GM21723 (cell line): Measurements from ENCODE around the gene CSNK1E.

Experiments
- ATAC-seq: cut with Tn5 transposase; IDR thresholded peaks from one replicate; pipeline ENCODE4 v1.9.1; 2021; ENCODE audit warnings: mild to moderate bottlenecking, moderate library complexity; ENCODE audit not compliant: unreplicated experiment

CSNK1E gene

DNA sequence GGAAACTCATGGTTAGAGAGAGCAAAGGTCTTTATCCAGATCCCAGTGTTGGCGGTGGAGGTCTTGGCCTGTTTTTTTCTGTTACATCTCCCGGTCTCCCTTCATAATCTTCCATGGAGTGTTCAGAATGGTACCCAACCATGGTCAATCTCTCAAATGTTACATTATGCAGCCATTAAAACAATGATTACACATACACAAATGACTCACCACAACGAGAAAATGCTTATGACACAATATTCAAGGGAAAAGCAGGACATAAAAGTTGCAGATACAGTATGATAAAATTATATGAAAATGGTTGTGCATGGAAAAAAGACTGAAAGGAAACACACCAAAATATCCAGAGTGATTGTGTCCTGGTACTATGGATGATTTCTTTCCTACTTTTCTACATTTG lies 17.8 kb upstream of the CSNK1E start:
- ATAC-seq, result no peak

DNA sequence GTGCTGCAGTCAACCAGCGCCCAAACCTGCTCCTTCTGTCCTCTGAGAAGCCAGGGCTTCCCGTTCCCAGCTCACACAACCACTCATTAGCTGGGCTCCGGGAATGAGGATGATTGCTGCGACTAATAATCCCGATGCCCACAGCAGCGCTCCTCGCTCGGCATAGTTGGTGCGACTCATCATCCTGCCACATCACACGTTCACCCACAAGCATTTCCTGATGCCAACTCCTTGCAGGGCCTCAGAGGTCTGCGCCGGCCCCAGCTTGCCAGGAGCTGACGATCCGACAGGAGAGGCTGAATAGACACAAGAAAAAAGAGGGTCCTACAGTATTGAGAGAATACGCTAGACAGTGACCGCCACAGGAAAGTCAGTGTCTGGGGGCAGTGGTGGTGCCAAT lies 10.6 kb upstream of the CSNK1E start:
- ATAC-seq, result no peak

DNA sequence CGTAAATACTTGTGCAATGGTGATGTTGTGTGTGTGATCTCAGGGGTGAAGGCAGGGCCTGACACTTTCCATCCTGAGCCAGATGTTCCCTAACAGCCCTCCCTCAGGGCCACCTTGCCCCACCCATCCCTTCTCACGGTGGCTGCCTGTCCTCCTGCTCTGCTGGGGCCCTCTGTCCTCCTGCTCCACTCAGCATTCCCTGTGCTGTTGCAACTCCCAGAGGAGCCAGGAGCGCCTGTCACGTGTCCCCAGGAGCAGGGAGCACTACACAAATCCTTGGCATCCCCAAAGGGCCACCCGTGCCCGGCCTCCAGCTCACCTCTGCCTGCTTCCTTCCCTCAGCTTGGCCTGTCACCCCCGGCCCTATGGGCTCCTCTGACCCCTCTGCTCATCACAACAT lies 10.2 kb upstream of the CSNK1E start:
- no peak for ATAC-seq

DNA sequence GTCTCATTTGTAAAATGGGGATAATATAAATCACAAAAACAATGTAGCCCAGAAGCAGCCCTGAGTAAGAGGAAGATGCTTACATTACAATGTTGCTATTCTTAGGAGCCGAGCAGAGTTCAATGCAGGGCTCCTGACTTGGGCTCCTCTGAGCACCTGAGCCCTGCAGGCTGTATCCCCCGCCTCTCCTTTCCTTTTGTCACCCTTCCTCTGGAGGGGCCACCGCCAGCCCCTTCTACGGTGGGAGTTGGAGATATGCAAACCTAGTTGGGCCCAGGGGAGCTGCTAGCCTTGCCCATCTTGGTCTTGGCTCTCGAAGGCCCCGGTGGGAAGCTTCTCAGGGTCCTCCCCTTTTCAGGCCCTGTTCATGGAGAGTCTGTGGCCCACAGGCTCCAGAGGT lies 8.4 kb upstream of the CSNK1E start:
- ATAC-seq, result no peak

DNA sequence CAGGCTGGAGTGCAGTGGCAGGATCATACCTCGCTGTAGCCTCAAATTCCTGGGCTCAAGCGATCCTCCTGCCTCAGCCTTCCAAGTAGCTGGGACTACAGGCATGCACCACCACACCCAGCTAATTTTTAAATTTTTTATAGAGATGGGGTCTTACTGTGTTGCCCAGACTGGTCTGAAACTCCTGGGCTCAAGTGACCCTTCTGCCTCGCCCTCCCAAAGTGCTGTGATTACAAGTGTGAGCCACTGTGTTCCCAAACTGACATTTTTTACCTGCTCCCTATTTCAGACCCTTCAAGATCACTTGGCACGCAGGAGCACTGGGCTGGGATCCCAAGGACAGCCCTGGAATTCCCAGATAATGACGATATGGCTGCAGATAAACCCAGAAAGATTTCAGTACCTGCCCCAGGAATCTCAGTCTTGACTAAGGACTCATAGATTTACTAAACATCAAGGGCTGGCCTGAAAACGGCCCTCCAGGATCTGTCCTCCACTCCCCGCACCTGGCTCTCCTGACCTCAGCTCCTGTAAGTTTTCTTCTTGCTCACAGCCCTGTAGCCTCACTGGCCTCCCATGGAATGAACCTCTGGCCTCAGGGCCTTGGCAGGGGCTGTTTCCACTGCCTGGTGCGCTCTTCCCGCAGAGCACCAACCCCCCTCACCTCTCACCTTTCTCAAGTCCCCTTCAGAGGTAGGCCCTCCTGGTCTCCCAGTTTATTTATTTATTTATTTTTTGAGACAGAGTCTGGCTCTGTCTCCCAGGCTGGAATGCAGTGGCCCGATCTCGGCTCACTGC lies 3.6 kb upstream of the CSNK1E start:
- ATAC-seq, result no peak

DNA sequence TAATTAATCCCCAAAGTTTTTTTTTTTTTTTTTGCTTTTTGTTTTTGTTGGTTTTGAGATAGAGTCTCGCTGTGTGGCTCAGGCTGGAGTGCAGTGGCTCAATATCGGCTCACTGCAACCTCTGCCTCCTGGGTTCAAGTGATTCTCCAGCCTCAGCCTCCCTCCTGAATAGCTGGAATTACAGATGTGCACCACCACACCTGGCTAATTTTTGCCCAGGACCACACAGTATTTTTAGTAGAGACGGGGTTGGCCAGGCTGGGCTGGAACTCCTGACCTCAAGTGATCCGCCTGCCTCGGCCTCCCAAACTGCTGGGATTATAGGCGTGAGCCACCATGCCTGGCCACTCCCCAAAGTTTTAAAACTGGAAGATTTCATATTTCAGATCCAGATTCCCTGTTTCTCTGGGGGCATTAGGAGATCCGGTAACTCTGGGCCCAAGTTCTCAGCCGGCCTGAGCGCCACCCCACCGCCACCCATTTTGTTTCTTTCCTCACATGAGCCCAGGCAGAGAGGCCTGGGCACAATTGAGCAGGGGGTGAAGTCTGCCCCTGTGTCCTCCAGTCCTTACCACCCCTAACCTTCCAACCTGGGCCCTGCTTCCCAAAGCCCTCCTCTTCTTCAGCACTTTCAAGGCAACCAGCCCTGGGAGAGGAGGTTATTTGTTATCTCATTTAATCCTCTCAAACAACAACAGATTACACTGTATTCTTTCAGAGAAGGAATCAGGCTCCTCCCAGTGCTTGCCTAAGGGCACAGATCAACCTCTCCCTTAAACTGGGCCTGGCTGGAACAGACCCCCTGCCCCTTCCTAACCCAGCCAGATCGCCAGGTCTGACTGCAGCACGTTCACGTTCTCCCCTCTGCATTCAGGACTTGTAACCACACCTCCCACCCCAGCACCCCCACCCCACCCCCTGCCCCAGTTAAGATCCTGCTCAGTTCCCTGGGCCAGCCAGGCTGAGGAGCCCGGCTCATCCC lies 1.9 kb upstream of the CSNK1E start:
- no peak for ATAC-seq

DNA sequence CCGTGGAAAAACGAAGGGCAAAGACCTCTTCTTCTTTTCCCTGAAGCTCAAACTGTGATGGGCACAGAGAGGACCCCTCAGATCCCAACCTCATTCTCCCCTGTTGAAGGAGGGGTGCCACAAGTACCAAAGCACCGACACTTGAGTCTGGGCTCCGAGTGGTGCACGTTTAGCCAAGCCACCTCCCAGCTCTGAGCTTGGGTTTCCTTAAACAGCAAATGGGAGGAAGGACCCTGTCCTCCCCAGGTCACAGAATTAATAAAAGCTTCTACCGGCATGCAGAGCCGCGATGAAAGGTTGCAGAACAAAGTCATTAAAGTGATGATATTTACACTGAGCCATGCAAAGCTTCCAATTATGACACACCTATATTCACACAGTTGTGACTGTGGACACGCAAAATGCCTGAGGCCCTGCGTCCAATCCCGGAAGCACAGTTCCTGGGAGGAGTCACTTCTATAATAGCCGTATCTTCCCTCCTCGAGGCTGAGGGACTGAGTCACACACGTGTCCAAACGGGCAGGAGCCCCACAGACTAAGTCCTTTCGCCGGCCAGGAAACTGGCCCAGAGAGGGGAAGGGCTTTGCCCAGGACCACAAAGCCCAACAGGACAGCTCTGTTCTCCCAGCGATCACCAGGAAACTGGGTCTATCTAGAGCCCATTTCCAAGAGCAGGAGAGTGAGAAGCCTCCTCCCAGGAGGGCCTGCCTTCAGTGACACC lies 922 bp upstream of the CSNK1E start:
- ATAC-seq, result no peak

DNA sequence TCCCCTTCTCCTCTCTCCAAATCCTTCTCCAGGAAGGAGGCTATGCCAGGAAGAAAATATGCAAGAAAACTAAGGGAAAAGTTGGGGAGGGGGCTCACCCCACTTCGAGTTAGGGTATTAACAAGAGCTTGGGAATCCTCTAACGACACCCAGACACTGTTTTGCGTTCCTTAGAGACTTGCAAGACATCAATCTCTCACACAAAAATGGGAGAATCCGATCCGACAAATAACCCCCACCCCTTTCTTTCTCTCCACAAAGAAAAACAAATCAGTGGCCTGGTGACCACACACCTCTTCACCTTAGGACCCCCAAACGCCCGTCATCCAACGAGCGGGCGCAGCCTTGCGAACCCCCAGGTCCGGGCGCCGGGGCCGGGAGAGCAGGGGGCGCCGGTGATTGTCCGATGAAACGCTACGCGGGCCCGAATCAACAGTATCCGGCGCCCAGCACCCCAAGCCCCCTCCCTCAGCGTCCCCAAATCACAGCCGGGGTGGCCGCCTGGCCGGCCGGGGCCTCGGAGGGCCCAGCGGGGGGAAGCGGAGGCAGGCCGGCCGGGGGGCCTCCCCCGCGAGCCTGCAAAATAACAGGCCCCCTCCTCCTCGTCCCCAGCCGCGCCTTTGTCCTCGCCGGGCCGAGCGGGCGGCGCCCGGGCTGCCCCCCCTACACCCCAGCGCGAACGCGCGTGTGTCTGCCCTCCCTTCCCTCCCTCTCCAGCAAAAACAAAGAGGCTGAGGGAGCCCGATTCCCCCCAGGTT lies 690 bp downstream of the CSNK1E start:
- ATAC-seq, result no peak

DNA sequence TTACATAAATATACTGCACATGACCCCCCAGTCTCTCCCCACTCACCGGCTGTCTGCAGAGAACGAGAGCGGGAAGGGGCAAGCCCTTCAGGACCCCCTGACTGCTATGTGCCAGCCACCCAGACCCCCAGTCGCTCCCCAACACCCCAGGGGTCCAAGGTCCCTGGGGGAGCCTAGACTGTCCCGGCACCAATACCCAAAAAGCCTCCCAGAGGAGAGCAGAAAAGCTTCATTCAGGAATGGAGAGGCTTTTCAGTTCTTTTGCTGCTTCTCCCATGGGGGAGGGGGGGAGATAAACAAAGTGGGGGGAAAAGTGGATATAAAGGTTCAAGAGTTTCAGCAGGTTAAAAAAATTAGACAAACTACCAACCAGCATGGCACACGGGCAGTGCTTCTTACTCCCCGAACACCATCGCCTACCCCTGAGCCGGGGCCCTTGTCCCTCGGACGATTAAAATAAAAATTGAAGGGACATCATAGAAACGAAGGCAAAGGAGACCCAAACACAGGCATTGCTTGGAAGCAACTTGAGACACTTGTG lies 1.3 kb downstream of the CSNK1E start:
- no peak for ATAC-seq

DNA sequence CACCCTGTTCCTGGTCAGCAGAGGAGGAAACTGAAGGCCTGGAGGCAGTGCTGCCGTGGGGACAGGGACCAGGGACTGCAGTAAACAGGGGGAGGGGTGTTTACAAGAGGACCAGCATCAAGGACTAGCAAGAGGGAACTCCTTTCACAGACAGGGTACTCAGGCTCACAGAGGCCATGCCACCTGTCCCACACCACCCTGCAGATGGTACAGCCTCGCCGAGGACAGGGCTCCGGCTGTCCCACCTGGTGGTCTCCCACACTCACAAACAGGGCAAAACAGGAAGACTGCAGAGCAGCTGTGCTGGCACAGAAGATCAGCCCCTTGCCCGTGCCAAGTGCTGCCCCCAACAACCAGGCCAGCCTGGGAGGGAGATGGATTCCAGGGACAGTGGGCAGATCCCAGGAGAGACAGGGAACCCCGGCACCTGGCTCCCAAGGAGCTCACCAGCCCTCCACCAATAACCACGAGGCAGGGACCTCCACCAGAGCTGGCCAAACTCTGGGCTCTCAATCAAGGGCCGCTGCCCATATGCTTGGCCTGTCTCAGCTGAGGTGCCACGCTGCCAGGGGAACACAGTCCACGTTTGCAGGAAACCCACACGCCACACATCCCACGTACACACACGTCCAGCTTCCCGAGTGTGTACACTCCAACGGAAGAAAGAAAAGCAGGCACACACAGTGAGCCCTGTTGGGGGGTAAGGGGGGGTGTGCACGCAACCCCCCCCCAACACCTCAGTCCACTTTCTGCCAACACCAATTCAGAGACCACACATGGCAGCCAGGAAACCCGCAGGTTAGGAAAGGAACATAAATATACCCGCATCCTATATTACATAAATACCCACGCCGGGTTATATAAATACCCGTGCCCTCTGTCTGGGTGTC lies 2.1 kb downstream of the CSNK1E start:
- no peak for ATAC-seq

DNA sequence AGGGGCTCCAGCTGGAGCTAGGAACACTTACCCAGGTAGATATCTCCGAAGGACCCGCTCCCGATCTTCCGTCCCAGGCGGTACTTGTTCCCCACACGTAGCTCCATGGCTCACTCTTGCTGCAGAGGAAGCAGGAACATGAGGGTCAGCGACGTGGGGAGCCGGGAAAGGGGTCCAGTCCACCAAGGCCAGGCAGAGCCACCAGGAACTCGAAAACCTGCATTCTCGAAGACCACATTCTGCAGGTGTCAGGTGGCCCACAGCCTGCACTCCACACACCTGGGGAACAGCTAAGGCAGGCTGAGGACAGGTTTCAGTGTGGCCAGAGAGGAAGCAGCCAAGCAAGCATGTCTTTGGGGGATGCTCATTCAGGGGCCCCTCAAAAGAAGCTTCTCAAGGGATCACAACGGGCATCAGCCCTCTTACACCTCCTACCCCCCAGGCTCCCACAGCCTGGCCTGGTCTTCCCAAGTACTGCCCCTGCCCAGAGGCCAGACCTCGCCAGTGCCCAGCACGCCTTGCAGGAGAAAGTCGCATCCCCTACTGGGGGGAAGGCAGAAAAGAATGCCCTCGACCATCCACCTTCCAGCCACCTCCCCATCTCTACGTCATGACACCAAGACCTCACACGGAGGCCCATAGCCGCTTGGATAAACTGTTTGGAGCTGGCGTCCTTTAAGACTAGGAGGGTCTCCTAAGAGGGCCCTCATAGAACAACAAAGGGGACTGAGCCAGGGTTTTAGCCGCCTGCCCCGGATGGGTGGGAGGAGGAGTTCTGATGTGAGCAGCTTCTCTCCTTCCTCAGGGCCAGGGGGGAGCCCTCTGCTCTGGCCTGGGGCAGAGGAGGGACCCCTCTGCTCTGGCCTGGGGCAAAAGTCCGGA lies 2.9 kb downstream of the CSNK1E start:
- no peak for ATAC-seq

DNA sequence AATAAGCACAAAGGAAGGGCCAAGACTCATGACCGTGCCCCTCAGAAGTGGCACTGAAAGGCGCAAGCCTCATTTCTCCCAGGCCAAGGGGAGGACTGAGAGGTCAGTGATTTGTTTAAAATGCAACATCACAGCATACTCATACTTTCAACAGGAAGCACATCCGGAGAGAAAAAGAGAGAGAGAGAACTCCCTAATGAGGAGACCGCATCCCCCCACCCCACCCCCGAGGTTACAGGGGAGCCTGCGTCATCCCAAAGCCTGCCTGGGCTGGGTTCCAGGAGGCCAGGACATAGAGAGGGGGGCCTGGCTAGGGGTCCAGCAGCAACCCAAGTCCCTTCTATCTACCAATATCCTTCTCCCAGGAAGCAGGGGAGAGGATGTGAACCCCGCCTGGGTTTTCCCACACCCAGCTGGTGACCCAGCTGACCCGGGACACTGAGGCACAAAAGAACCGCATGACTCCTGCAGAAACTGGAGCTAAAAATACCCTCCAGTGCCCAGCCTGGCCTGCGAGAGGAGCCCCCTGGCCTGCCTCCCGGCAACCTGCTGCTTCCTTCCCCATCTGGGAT lies 3.8 kb downstream of the CSNK1E start:
- ATAC-seq, result no peak

DNA sequence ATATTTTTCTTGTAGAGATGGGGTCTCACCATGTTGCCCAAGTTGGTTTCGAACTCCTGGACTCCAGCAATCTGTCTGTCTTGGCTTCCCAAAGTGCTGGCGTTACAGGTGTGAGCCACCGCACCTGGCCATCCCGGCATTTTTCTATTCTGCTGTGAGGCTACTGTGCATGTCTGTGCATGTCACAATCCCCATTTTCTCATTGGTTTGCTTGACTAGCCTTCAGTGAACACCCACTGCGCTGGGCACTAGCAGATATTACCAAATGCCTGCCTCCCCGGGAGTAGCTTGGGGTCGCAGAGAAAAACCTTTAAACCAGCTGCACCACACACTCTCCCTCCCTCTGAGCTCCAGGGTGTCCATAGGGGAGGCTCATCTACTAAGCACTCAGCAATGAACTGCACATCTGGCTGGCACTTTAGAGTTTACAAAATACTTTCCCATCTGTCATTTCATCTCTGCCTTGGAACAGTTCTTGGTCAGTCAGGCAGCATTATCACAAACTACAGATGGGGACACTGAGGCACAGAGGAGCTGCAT lies 4.9 kb downstream of the CSNK1E start:
- no peak for ATAC-seq

DNA sequence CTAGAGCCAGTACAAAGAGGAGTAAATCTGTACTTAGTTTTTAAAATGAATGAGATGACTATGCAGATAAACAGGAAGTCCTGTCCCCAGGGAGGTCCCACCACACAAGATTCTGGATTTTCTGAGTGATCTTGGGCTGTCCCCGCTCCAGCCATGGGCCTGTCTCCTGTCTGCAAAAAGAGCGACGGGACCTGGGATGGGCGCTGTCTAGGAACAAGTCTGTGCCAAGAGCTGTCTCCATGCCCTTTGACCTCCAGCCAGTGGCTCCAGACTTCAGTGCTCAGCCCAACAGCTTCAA lies 6.0 kb downstream of the CSNK1E start:
- no peak for ATAC-seq

DNA sequence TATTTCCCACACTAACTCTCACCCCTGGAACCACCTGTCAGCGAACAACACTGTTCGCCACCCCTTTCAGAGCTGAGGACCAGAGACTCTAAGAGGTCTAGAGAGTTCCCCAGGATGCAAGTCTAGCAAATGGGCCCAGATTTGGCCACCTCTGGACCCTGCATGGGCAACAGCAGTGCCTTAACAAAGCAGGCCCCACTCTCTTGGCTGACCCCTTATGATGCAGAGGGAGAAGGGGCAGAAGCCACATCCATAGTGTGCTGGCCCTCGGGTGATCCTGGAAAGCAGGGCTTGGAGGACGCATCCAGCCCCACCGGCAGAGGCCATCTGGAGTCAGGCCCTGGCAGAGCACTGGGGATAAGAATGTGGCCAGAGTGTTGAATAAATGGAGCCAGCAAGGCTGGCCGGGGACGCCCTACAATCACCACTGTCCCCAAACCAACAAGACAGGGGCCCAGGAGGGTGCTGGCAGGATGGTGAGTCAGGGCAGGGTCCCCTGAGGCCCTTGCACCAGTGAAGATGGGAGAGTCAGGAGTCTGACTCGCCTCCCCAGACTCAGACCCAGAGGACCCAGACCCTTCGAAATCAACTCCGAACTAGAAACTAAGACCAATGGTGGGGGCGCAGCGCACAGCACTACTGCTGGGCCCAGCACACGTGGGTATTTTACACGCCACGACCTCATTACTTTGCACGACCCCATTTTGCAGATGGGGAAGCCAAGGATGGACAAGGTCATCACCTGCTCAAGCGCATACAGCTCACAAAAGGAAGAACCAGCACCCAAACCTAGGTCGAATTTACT lies 6.5 kb downstream of the CSNK1E start:
- no peak for ATAC-seq

DNA sequence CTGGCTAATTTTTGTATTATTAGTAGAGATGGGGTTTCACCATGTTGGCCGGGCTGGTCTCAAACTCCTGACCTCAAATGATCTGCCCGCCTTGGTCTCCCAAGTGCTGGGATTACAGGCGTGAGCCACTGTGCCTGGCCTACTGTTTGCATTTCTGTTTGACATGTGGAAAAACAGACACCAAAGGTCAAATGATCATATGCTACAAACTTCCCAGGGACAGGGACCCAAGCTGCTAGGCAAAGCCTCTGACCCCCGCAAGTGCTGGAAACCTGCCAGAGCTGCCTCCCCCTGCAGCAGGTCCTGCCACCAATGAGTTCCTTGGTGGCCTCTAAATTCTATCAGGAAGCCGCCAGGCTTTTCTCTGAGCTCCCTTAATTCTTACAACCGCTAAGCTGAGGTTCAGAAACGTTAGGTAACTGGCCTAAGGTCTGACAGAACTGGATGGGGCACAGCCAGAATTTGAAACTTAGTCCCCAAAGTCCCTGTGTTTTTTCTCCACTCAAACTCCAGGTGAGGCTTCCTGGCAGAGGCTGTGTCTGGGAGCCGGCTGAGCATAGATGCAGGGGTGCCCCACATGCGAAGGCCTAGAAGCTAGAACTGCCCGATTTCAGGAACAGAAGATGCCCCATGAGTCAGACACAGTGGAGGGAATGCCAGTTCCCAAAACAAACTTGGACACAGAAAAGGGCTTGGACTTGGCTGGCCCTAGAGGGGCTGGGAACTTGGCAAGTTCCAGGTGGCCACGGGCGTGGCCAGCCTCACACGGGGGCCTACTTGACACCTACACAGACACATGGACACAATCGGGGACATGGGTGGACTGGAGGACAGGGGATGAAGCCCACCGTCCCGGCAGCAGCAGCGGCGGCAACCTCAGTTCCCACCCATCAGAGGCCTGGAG lies 7.4 kb downstream of the CSNK1E start:
- ATAC-seq, result no peak
